RWPE2 (cell line): ENCODE measurements around the gene FMN1.

Experiments
- ATAC-seq: fragments of 200-7000 bp; cut with Tn5 transposase; 3 replicates; pipeline ENCODE4 v1.9.1; 2021; ENCODE audit warnings: low read depth
- DNase-seq: peaks from one replicate; pipeline ENCODE4 v3.0.0-alpha.2; 2020; ENCODE audit warnings: low spot score
- H3K27ac ChIP-seq: fragments of 450-650 bp; 2 replicates; pipeline ENCODE4 v1.5.1; 2017; ENCODE audit warnings: mild to moderate bottlenecking; ENCODE audit not compliant: poor library complexity, severe bottlenecking
- H3K27me3 ChIP-seq: fragments of 250-450 bp; sonication (Bioruptor Pico); 2 replicates; pipeline ENCODE4 v1.5.1; 2021; ENCODE audit warnings: mild to moderate bottlenecking, moderate library complexity; ENCODE audit not compliant: insufficient read depth, poor library complexity, severe bottlenecking
- H3K36me3 ChIP-seq: fragments of 250-450 bp; sonication (Bioruptor Pico); 2 replicates; pipeline ENCODE4 v1.5.1; 2020; ENCODE audit warnings: low read depth, mild to moderate bottlenecking, moderate library complexity
- H3K4me1 ChIP-seq: fragments of 250-450 bp; sonication (Bioruptor Pico); 2 replicates; pipeline ENCODE4 v1.5.1; 2021; ENCODE audit warnings: mild to moderate bottlenecking, moderate library complexity; ENCODE audit not compliant: insufficient read depth, poor library complexity, severe bottlenecking
- H3K4me3 ChIP-seq: fragments of 250-450 bp; sonication (Bioruptor Pico); 2 replicates; pipeline ENCODE4 v1.5.1; 2021; ENCODE audit warnings: mild to moderate bottlenecking, moderate library complexity; ENCODE audit not compliant: severe bottlenecking
- H3K9me3 ChIP-seq: fragments of 250-450 bp; sonication (Bioruptor Pico); 2 replicates; pipeline ENCODE4 v1.5.1; 2021; ENCODE audit warnings: mild to moderate bottlenecking, moderate library complexity; ENCODE audit not compliant: severe bottlenecking
- TF ChIP-seq, protein P1 (sequence below): fragments of 450-650 bp; IDR thresholded peaks from one replicate; pipeline ENCODE4 v1.5.1; 2017; ENCODE audit warnings: mild to moderate bottlenecking, moderate library complexity; ENCODE audit not compliant: poor library complexity, severe bottlenecking

FMN1 gene

GRCh38 chr15:32888221-32888761 lies 306.2 kb downstream of the FMN1 start:
- DNase-seq: no peak
- TF ChIP-seq, protein P1, sequence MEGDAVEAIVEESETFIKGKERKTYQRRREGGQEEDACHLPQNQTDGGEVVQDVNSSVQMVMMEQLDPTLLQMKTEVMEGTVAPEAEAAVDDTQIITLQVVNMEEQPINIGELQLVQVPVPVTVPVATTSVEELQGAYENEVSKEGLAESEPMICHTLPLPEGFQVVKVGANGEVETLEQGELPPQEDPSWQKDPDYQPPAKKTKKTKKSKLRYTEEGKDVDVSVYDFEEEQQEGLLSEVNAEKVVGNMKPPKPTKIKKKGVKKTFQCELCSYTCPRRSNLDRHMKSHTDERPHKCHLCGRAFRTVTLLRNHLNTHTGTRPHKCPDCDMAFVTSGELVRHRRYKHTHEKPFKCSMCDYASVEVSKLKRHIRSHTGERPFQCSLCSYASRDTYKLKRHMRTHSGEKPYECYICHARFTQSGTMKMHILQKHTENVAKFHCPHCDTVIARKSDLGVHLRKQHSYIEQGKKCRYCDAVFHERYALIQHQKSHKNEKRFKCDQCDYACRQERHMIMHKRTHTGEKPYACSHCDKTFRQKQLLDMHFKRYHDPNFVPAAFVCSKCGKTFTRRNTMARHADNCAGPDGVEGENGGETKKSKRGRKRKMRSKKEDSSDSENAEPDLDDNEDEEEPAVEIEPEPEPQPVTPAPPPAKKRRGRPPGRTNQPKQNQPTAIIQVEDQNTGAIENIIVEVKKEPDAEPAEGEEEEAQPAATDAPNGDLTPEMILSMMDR: no peak
- Histone ChIP-seq H3K4me1 (no peaks in the 10 kb centered on the region), H3K27ac (no peak overlapping the region), H3K27me3 (no peaks in the 10 kb centered on the region), H3K9me3 (peaks cover 2% of the 10 kb centered on the region), H3K36me3 (no peaks in the 10 kb centered on the region), H3K4me3 (no peak overlapping the region)
- ATAC-seq: peak; percentile 46; the same call in 1 of the 3 replicates

DNA sequence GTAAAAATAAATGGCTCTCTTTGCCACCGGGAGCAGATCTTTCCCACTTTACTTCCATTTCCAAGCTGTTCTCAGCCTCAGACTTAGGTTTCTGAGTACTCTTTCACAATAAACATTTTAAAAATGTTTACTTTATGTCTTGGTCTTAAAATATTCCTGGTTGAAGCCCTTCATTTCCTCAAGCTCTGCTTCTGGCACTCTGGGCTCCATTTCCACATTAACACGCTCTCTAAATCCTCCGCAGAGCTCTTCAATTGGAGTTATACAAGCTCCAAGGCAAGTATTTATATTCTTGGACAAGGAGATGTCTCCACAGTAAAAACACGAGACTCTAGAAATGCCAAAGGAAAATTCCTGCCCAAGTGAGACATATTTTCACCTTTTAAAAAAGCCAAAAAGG lies 307.4 kb downstream of the FMN1 start:
- Histone ChIP-seq H3K9me3 (no peaks in the 10 kb centered on the region), H3K27ac (no peak overlapping the region), H3K4me3 (no peak overlapping the region), H3K27me3 (no peaks in the 10 kb centered on the region), H3K36me3 (no peaks in the 10 kb centered on the region), H3K4me1 (no peaks in the 10 kb centered on the region)
- ATAC-seq (no peak), DNase-seq (no peak)
- TF ChIP-seq, protein P1: no peak

GRCh38 chr15:32886459-32886858 lies 308.1 kb downstream of the FMN1 start:
- Histone ChIP-seq H3K27me3 (no peaks in the 10 kb centered on the region), H3K27ac (no peak overlapping the region), H3K4me1 (no peaks in the 10 kb centered on the region), H3K36me3 (no peaks in the 10 kb centered on the region), H3K9me3 (no peaks in the 10 kb centered on the region), H3K4me3 (no peak overlapping the region)
- TF ChIP-seq, protein P1: no peak
- no peak for ATAC-seq
- no peak for DNase-seq

DNA sequence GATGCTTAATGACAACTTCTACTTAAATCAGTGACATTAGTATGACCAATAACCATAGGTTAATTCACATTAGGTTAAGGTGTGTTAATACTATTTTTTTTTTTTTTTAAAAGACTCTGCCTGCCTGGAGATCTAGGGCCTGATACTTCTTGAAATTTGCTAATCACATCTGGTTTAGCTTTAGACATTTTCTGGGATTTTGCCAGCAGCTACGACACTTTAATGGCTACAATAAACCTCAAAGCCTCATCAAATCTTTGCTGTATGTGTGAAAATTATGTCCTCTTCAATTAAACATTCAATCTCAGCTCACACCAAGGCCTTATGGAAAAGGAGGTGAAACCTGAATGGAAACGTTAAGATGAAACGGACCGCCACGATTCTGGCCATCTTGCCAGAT lies 308.8 kb downstream of the FMN1 start:
- TF ChIP-seq, protein P1: no peak
- H3K9me3 ChIP-seq: no peaks in the 10 kb centered on the region
- no peak overlapping the region for H3K27ac ChIP-seq
- DNase-seq (no peak), ATAC-seq (no peak)
- H3K27me3 ChIP-seq: no peaks in the 10 kb centered on the region
- H3K4me1 ChIP-seq: no peaks in the 10 kb centered on the region
- no peaks in the 10 kb centered on the region for H3K36me3 ChIP-seq
- H3K4me3 ChIP-seq: no peak overlapping the region

DNA sequence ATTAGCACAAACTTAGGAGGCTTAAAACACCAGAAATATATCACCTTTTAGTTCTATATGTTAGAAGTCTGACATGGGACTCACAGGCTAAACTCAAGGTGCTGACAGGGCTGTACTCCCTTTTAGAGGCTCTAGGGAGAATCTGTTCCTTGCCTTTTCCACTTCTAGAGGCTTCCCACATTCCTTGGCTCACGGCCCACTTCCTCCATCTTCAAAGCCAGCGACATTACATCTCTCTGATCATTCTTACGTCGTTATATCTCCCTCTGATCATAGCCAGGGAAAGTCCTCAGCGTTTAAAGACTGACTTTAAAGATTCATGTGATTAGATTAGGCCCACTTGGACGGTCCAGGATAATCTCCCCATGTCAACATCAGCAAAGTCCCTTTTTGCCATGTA lies 310.4 kb downstream of the FMN1 start:
- Histone ChIP-seq H3K36me3 (no peaks in the 10 kb centered on the region), H3K27me3 (no peaks in the 10 kb centered on the region), H3K9me3 (no peaks in the 10 kb centered on the region), H3K27ac (no peak overlapping the region), H3K4me3 (no peak overlapping the region), H3K4me1 (no peaks in the 10 kb centered on the region)
- TF ChIP-seq, protein P1: no peak
- no peak for ATAC-seq
- no peak for DNase-seq
